H1 (cell line): ENCODE measurements around the gene VAV2. TPM values are rescaled to one million over a fixed set of nuclear protein-coding genes. Genes with fewer than 3 reads are reported as not detected.

Source experiments
- CTCF ChIA-PET: fragments of 300-600 bp; sonication (Branson Sonifier 250); formaldehyde crosslinking; loops from one replicate; lab custom pipeline; 2021; ENCODE audit not compliant: partially characterized antibody; lab: Charles Lee
- POLR2A ChIA-PET: fragments of 300-600 bp; sonication (Branson Sonifier 250); formaldehyde crosslinking; loops from one replicate; lab custom pipeline; 2021; ENCODE audit warnings: inconsistent platforms; ENCODE audit not compliant: partially characterized antibody; lab: Charles Lee
- DNase-seq, 2 experiments: peaks; one replicate each; pipeline versions ENCODE4 v3.0.0 to v3.0.0-alpha.2; 2010 to 2022; ENCODE audit warnings: low spot score in 2 of 2, low read depth in 1 of 2, mixed read lengths in 1 of 2
- FAIRE-seq: peaks from 2 replicates; lab custom pipeline; 2011; peaks lifted over from hg19 to GRCh38; lab: Jason Lieb, UNC
- H2AFZ ChIP-seq: 2 replicates; pipeline ENCODE4 v1.8.1; 2012; ENCODE audit warnings: low read length, inconsistent platforms
- H2AK5ac ChIP-seq: 2 replicates; pipeline ENCODE4 v1.6.1; 2013; ENCODE audit warnings: low read depth, low read length
- H2BK120ac ChIP-seq: replicated peaks from 2 replicates; pipeline ENCODE3; 2013; ENCODE audit warnings: low read depth, low read length, inconsistent platforms
- H2BK12ac ChIP-seq: 2 replicates; pipeline ENCODE4 v1.6.1; 2013; ENCODE audit warnings: low read depth, low read length
- H2BK15ac ChIP-seq: 2 replicates; pipeline ENCODE4 v1.6.1; 2013; ENCODE audit warnings: low read length
- H2BK20ac ChIP-seq: 2 replicates; pipeline ENCODE4 v1.6.1; 2013; ENCODE audit warnings: low read length
- H2BK5ac ChIP-seq: 2 replicates; pipeline ENCODE4 v1.6.1; 2013; ENCODE audit warnings: low read depth, low read length
- H3K14ac ChIP-seq: 2 replicates; pipeline ENCODE4 v1.6.1; 2013; ENCODE audit warnings: inconsistent platforms; ENCODE audit not compliant: insufficient read length
- H3K18ac ChIP-seq: 2 replicates; pipeline ENCODE4 v1.6.1; 2013; ENCODE audit warnings: low read length; ENCODE audit errors: extremely low read depth
- H3K23ac ChIP-seq: 2 replicates; pipeline ENCODE4 v1.6.1; 2013; ENCODE audit warnings: inconsistent platforms; ENCODE audit not compliant: insufficient read length
- H3K23me2 ChIP-seq: 2 replicates; pipeline ENCODE4 v1.6.1; 2013; ENCODE audit warnings: low read depth, low read length
- H3K27ac ChIP-seq: 2 replicates; pipeline ENCODE4 v1.6.1; 2011; ENCODE audit warnings: low read depth, low read length, inconsistent platforms
- H3K27me3 ChIP-seq, 4 experiments: replicated peaks in 1 of 4; 1 replicate in 1 of 4; 2 replicates in 3 of 4; pipeline versions ENCODE4 v1.6.1 to v1.8.1; 2011 to 2013; ENCODE audit warnings: low read length in 3 of 4, mild to moderate bottlenecking in 3 of 4, inconsistent platforms in 2 of 4, mixed read lengths in 2 of 4, moderate library complexity in 1 of 4; ENCODE audit not compliant: control insufficient read depth in 3 of 4, insufficient read depth in 3 of 4; ENCODE audit errors: extremely low read depth in 1 of 4
- H3K36me3 ChIP-seq, 4 experiments: 2 replicates each; pipeline versions ENCODE4 v1.6.1 to v1.8.1; 2011 to 2013; ENCODE audit warnings: mild to moderate bottlenecking in 4 of 4, low read length in 3 of 4, moderate library complexity in 2 of 4, control low read depth in 1 of 4, inconsistent platforms in 1 of 4; ENCODE audit not compliant: insufficient read depth in 4 of 4, control insufficient read depth in 2 of 4
- H3K4ac ChIP-seq: replicated peaks from 2 replicates; pipeline ENCODE3; 2013; ENCODE audit warnings: low read length, low read depth, mixed read lengths, inconsistent platforms; ENCODE audit not compliant: insufficient read length
- H3K4me1 ChIP-seq, 4 experiments: replicated peaks in 1 of 4; 1 replicate in 1 of 4; 2 replicates in 3 of 4; pipeline versions ENCODE4 v1.6.1 to v1.8.1; 2011 to 2013; ENCODE audit warnings: low read length in 3 of 4, inconsistent platforms in 2 of 4, mixed read lengths in 1 of 4; ENCODE audit not compliant: insufficient read depth in 4 of 4, control insufficient read depth in 3 of 4
- H3K4me2 ChIP-seq, 2 experiments: 2 replicates each; pipeline versions ENCODE4 v1.6.1 to v1.8.1; 2011 to 2013; ENCODE audit warnings: low read depth in 2 of 2, low read length in 2 of 2, control low read depth in 1 of 2, inconsistent platforms in 1 of 2, mild to moderate bottlenecking in 1 of 2; ENCODE audit not compliant: insufficient read depth in 1 of 2
- H3K4me3 ChIP-seq, 4 experiments: fragments of 200-600, 300-600 bp in 1 of 4; sonication (generic), shearing (Covaris generic), sonication (Bioruptor Twin) in 1 of 4; 2 replicates each; pipeline versions ENCODE4 v1.5.1 to v1.8.1; 2011 to 2016; ENCODE audit warnings: low read length in 4 of 4, low read depth in 3 of 4, control low read depth in 2 of 4, inconsistent platforms in 2 of 4, mild to moderate bottlenecking in 2 of 4, mixed read lengths in 1 of 4, moderate library complexity in 1 of 4; ENCODE audit not compliant: insufficient read depth in 2 of 4; ENCODE audit errors: extremely low read depth in 1 of 4
- H3K56ac ChIP-seq: replicated peaks from 2 replicates; pipeline ENCODE3; 2013; ENCODE audit warnings: low read depth, mild to moderate bottlenecking, mixed read lengths, low read length, inconsistent platforms; ENCODE audit not compliant: insufficient read length
- H3K79me1 ChIP-seq: 2 replicates; pipeline ENCODE4 v1.6.1; 2013; ENCODE audit warnings: low read depth, low read length, control low read depth
- H3K79me2 ChIP-seq, 2 experiments: 2 replicates each; pipeline versions ENCODE4 v1.6.1 to v1.8.1; 2012 to 2013; ENCODE audit warnings: low read length in 2 of 2, mild to moderate bottlenecking in 2 of 2, inconsistent platforms in 1 of 2; ENCODE audit not compliant: insufficient read depth in 2 of 2, control insufficient read depth in 1 of 2
- H3K9ac ChIP-seq, 4 experiments: replicated peaks in 1 of 4; 1 replicate in 1 of 4; 2 replicates in 3 of 4; pipeline versions ENCODE4 v1.6.1 to v1.8.1; 2011 to 2013; ENCODE audit warnings: low read depth in 3 of 4, low read length in 3 of 4, control low read depth in 2 of 4, mild to moderate bottlenecking in 2 of 4, moderate library complexity in 2 of 4, inconsistent platforms in 1 of 4; ENCODE audit errors: extremely low read depth in 1 of 4
- H3K9me3 ChIP-seq, 2 experiments: 2 replicates each; pipeline versions ENCODE4 v1.6.1 to v1.8.1; 2012 to 2013; ENCODE audit warnings: mild to moderate bottlenecking in 2 of 2, moderate library complexity in 2 of 2, control low read depth in 1 of 2, inconsistent platforms in 1 of 2, low read depth in 1 of 2, low read length in 1 of 2, mixed read lengths in 1 of 2; ENCODE audit not compliant: insufficient read depth in 2 of 2
- H4K20me1 ChIP-seq, 2 experiments: replicated peaks in 1 of 2; 2 replicates each; pipeline versions ENCODE3 to v1.8.1; 2011 to 2013; ENCODE audit warnings: inconsistent platforms in 2 of 2, low read length in 2 of 2, mild to moderate bottlenecking in 1 of 2; ENCODE audit not compliant: insufficient read depth in 2 of 2, control insufficient read depth in 1 of 2
- H4K5ac ChIP-seq: 2 replicates; pipeline ENCODE4 v1.6.1; 2013; ENCODE audit warnings: low read length, low read depth, mixed read lengths, inconsistent platforms; ENCODE audit not compliant: insufficient read length
- H4K8ac ChIP-seq: 2 replicates; pipeline ENCODE4 v1.8.0; 2013; ENCODE audit warnings: mild to moderate bottlenecking, moderate library complexity, low read length, inconsistent platforms; ENCODE audit not compliant: insufficient read depth; ENCODE audit errors: extremely low read depth
- H4K91ac ChIP-seq: replicated peaks from 2 replicates; pipeline ENCODE3; 2013; ENCODE audit warnings: low read length, mixed read lengths, inconsistent platforms; ENCODE audit not compliant: insufficient read length
- POU5F1 ChIP-seq: IDR thresholded peaks from 2 replicates; pipeline ENCODE4 v1.6.1; 2011; ENCODE audit warnings: low read depth, mild to moderate bottlenecking, low read length, moderate library complexity
- RXRA ChIP-seq: IDR thresholded peaks from 2 replicates; pipeline ENCODE4 v1.6.1; 2011; ENCODE audit warnings: low read depth, mild to moderate bottlenecking, low read length, moderate library complexity; ENCODE audit not compliant: insufficient read depth
- TEAD4 ChIP-seq: IDR thresholded peaks from 2 replicates; pipeline ENCODE4 v1.6.1; 2012; ENCODE audit warnings: low read depth, low read length, inconsistent platforms, mixed read lengths
- WGBS, 2 experiments: shearing (Covaris generic) in 1 of 2; methylation state at CpG; one replicate each; pipeline versions ENCODE4 v1.1.6 to v1.1.7; 2013 to 2015; ENCODE audit warnings: low lambda C conversion rate in 2 of 2, mixed read lengths in 2 of 2, inconsistent platforms in 1 of 2, low coverage in 1 of 2, missing lambda C conversion rate in 1 of 2; ENCODE audit not compliant: insufficient replicate concordance in 2 of 2, insufficient coverage in 1 of 2, insufficient read length in 1 of 2; ENCODE audit errors: extremely low coverage in 1 of 2, missing lambda C conversion rate in 1 of 2; 5-methylcytosine and 5-hydroxymethylcytosine counted together
- polyA plus RNA-seq, 7 experiments: library from polyadenylated mRNA; depleted of rRNA in 3 of 7; stranded (reverse) in 5 of 7; unstranded in 2 of 7; fragments of >200 nt in 5 of 7; fragments of 200-250 nt in 2 of 7; gene quantifications; 1 replicate in 5 of 7; 2 replicates in 1 of 7; 4 replicates in 1 of 7; pipeline versions ENCODE4 v1.2.1 to v1.2.3, GENCODE V29; 2011 to 2013; ENCODE audit warnings: missing spikeins in 2 of 7, mixed read lengths in 2 of 7
- total RNA-seq: library from RNA; stranded (reverse); fragmentation: NEBNext Ultra II Directional; extraction: Animal tissue kit (Norgen Biotek cat#: 25700); gene quantifications from 2 replicates; pipeline ENCODE4 v1.2.1, GENCODE V29; 2021
- TF ChIP-seq, protein P1 (sequence below), 3 experiments: IDR thresholded peaks; 1 replicate in 2 of 3; 2 replicates in 1 of 3; pipeline versions ENCODE4 v1.5.1 to v1.6.1; 2011; ENCODE audit warnings: low read length in 3 of 3, mild to moderate bottlenecking in 3 of 3, inconsistent platforms in 2 of 3, low read depth in 1 of 3, moderate library complexity in 1 of 3; ENCODE audit not compliant: insufficient read depth in 1 of 3; ENCODE audit errors: control extremely low read depth in 1 of 3

Gene VAV2
- total and polyA plus RNA-seq, 2 of the 8 experiments (the other 6 are each of a cell fraction or from before 2014, with no cell fraction given): 13.6 to 37.6 TPM

DNA sequence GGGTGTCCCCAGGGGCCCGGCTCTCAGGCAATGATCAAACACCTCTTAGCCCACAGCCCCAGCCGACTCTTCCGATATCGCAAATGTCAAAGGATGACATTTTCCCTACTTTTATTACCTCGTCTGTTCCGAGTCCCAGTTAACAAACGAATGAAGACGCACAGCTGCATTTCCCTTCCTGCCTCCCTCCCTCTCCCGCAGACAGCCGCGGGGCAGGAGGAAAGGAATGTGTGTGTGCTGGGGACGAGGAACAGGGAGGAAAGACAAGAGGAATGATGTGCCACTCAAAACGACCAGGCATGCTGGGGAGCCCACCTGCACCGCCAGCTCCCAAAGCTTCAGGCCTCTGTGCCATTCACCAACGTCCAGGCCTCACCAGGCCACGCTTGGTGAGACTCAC lies 128.1 kb downstream of the VAV2 start:
- H3K4me1 ChIP-seq: peaks cover 0 to 19% (median 6%) of the 10 kb centered on the region in 4 experiments; a peak in 4 of 7 replicates
- no peak overlapping the region for H2BK12ac ChIP-seq
- H3K9me3 ChIP-seq: peaks cover 8 to 12% of the 10 kb centered on the region in 2 experiments; a peak in 3 of 4 replicates
- H3K14ac ChIP-seq: no peak overlapping the region
- 79% methylated on average over 16 of the region's 16 CpGs; no CpG with 5 or more reads in 1 of the 2 experiments for WGBS, 2 experiments
- CTCF ChIA-PET: interaction anchor here (1.6 to 5.2 kb wide), 4 partner anchors 11 to 131 kb away, joined by 3 to 41 read pairs (median 12); no protein-coding TSS in a partner anchor
- H2AK5ac ChIP-seq: no peak overlapping the region
- peak overlapping the region; percentile 51 for H3K4ac ChIP-seq
- no peak overlapping the region for H3K4me3 ChIP-seq
- H3K27ac ChIP-seq: no peak overlapping the region
- DNase-seq (no peak), FAIRE-seq (no peak)
- TF ChIP-seq, protein P1, sequence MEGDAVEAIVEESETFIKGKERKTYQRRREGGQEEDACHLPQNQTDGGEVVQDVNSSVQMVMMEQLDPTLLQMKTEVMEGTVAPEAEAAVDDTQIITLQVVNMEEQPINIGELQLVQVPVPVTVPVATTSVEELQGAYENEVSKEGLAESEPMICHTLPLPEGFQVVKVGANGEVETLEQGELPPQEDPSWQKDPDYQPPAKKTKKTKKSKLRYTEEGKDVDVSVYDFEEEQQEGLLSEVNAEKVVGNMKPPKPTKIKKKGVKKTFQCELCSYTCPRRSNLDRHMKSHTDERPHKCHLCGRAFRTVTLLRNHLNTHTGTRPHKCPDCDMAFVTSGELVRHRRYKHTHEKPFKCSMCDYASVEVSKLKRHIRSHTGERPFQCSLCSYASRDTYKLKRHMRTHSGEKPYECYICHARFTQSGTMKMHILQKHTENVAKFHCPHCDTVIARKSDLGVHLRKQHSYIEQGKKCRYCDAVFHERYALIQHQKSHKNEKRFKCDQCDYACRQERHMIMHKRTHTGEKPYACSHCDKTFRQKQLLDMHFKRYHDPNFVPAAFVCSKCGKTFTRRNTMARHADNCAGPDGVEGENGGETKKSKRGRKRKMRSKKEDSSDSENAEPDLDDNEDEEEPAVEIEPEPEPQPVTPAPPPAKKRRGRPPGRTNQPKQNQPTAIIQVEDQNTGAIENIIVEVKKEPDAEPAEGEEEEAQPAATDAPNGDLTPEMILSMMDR (IDR thresholded peaks at IDR 0.05; ENCODE audit: control extremely low read depth in 1 of 3, insufficient read depth in 1 of 3, low read depth in 1 of 3, low read length in 3 of 3): no peak
- TF ChIP-seq RXRA (no peak), TEAD4 (peak; percentile 53; the same call in 1 of the 2 replicates), POU5F1 (no peak)
- no peaks in the 10 kb centered on the region for H3K23me2 ChIP-seq
- no peaks in the 10 kb centered on the region for H3K27me3 ChIP-seq
- H2BK120ac ChIP-seq: no peak overlapping the region
- POLR2A ChIA-PET: no interaction called here
- H3K79me1 ChIP-seq: peaks cover 10% of the 10 kb centered on the region
- no peak overlapping the region for H4K5ac ChIP-seq
- H3K23ac ChIP-seq: no peak overlapping the region
- peak overlapping the region; percentile 82; the same call in 1 of the 2 replicates for H4K8ac ChIP-seq
- no peak overlapping the region for H2BK15ac ChIP-seq
- peak overlapping the region; percentile 60 for H3K18ac ChIP-seq
- H3K56ac ChIP-seq: no peak overlapping the region
- peak overlapping the region; percentile 66; the same call in 1 of the 2 replicates for H2BK5ac ChIP-seq
- H3K36me3 ChIP-seq: no peaks in the 10 kb centered on the region
- H3K79me2 ChIP-seq: peaks cover 0 to 23% of the 10 kb centered on the region in 2 experiments; a peak in 1 of 4 replicates
- H4K91ac ChIP-seq: peak overlapping the region; percentile 64
- 0 out of 2 replicates have a peak overlapping the region, but pooled peaks have one; percentile 72 for H2BK20ac ChIP-seq
- no peak overlapping the region for H3K4me2 ChIP-seq
- H2AFZ ChIP-seq: no peak overlapping the region
- H3K9ac ChIP-seq: no peak overlapping the region
- peaks cover 11 to 18% of the 10 kb centered on the region in 2 experiments for H4K20me1 ChIP-seq
